ENCODE results near the gene LIN28A.

The LIN28A gene

DNA sequence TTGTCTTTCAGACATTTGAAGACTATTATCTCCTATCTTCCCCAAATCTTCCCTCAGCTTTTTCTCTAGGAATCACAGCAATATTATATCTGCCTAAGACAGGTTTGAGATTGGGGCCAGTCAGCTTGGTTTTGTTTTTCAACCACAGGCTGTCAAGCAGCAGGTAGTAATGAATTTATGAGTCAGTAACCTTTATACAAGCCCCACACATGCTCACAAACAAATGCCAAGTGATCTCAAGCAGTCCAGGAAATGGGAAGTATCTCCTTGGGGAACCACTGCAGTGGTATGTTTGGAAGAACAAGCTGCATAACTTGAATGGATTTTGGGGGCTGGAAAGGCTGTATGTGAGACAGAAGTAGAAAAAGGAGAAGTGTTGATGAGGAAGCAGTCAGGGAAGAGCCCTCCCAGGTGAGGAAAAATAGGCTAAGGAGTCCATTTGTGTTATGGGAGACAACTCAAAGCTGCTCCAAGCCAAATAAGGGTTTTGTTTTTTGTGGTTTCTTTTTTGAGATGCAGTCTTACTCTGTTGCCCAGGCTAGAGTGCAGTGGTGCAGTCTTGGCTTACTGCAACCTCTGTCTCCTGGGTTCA is 23.6 kb downstream of the LIN28A start:
- TF ChIP-seq, protein P1, sequence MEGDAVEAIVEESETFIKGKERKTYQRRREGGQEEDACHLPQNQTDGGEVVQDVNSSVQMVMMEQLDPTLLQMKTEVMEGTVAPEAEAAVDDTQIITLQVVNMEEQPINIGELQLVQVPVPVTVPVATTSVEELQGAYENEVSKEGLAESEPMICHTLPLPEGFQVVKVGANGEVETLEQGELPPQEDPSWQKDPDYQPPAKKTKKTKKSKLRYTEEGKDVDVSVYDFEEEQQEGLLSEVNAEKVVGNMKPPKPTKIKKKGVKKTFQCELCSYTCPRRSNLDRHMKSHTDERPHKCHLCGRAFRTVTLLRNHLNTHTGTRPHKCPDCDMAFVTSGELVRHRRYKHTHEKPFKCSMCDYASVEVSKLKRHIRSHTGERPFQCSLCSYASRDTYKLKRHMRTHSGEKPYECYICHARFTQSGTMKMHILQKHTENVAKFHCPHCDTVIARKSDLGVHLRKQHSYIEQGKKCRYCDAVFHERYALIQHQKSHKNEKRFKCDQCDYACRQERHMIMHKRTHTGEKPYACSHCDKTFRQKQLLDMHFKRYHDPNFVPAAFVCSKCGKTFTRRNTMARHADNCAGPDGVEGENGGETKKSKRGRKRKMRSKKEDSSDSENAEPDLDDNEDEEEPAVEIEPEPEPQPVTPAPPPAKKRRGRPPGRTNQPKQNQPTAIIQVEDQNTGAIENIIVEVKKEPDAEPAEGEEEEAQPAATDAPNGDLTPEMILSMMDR (IDR thresholded peaks at IDR 0.05; ENCODE audit: insufficient read depth, missing control alignments), result no peak
- DNase-seq (ENCODE audit: insufficient read length, low spot score) (no peak), FAIRE-seq (no peak)

DNA sequence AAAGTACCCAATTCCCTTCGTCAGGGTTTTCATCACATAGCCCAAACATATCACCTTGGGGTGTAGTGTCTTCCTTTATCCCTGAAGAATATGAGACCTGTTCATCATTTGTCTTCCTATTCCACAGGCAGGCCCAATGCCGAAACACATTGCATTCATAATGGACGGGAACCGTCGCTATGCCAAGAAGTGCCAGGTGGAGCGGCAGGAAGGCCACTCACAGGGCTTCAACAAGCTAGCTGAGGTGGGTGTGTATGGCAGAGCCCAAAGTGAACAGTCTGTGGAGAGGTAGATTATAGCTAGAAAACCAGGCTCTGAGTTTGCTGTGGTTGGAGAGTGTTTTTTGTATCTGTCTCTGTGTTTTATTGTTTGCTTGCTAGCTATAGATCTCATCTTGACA is 27.4 kb downstream of the LIN28A start:
- no peak for DNase-seq (ENCODE audit: insufficient read length, low spot score)
- TF ChIP-seq, protein P1 (IDR thresholded peaks at IDR 0.05; ENCODE audit: insufficient read depth, missing control alignments), result no peak
- no peak for FAIRE-seq

DNA sequence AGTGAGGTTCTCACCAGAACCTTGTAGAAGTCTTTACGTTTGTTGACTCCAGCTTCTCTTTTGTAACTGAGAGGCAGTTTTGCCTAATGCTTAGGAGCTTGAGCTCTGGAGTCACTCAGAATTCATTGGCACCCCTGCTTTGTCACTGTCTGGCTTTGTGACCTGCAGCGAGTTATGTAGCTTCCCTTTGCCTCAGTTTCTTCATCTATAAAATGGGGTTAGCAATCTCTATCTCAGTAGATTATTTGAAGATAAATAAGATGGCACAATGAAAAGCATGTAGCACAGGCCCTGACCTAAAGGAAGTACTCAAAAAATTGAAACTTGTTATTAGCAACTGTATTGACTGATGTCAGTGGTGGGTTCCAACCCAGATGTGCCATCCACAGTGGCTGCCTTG is 29.6 kb downstream of the LIN28A start:
- DNase-seq (ENCODE audit: insufficient read length, low spot score), result no peak
- TF ChIP-seq, protein P1 (IDR thresholded peaks at IDR 0.05; ENCODE audit: insufficient read depth, missing control alignments), result no peak
- no peak for FAIRE-seq

DNA sequence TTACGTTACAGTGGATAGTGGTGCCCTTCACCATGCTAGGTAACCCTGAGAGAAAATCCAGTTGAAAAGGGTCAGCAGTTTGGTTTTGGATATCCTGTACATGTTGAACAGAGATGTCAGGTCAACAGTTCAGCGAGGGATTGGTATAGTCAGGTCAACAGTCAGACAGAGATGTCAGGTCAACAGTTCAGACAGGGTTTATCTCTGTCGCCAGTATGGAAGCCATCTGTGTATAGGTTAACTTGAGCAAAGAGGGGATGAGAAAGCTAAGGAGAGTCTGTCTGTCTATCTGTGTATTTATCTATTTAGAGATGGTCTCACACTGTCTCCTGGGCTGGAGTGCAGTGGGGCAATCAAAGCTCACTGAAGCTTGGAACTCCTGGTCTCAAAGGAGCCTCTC is 39.3 kb downstream of the LIN28A start:
- no peak for FAIRE-seq
- DNase-seq (ENCODE audit: insufficient read length, low spot score), result no peak
- TF ChIP-seq, protein P1 (IDR thresholded peaks at IDR 0.05; ENCODE audit: insufficient read depth, missing control alignments), result no peak

DNA sequence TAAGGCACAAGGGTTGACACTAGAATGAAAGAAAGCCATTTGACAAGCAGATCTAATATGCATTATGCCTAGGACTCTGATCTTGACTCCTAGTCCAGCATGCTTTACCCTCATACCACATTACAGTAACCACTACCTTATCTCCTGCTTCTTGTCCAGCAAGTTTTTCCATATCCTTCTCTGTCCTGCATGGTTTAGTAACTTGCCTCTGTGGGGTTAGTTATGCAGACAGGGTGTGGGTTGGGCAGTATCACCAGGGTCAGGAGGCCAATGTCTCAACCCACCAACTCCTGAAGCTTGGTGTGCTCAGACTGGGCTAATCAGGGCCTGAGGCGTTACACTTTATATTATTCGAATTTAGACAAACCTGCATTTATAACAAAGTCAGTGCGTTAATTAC is 40.3 kb downstream of the LIN28A start:
- DNase-seq (ENCODE audit: insufficient read length, low spot score) (no peak), FAIRE-seq (no peak)
- TF ChIP-seq, protein P1 (IDR thresholded peaks at IDR 0.05; ENCODE audit: insufficient read depth, missing control alignments), result no peak

DNA sequence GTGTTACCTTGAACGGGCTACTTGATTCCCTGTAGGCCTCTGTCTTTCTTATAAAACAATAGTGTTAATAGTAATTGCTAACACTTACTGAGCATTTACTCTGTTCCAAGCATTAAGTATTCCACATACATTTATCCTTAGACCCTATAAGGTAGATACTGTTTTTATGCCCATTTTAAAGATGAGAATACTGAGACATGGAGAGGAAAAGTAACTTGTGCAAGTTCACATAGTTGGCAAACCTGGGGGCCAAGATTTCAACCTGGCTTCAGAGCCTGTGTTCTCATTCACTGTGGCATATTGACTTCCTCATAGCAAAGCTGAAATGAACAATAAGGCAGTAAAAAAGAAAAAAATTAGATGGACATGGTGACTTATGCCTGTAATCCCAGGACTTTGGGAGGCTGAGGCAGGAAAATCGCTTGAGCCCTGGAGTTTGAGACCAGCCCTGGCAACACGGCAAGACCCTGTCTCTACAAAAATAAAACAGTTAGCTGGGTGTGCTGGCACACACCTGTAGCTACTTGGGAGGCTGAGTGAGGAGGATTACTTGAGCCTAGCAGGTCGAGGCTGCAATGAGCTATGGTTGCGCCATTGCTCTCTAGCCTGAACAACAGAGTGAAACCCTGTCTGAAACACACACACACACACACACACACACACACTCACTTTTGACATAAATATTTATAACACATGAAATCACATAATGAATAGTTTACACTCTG is 42.0 kb downstream of the LIN28A start:
- TF ChIP-seq, protein P1 (IDR thresholded peaks at IDR 0.05; ENCODE audit: insufficient read depth, missing control alignments), result no peak
- DNase-seq (ENCODE audit: insufficient read length, low spot score) (no peak), FAIRE-seq (no peak)

DNA sequence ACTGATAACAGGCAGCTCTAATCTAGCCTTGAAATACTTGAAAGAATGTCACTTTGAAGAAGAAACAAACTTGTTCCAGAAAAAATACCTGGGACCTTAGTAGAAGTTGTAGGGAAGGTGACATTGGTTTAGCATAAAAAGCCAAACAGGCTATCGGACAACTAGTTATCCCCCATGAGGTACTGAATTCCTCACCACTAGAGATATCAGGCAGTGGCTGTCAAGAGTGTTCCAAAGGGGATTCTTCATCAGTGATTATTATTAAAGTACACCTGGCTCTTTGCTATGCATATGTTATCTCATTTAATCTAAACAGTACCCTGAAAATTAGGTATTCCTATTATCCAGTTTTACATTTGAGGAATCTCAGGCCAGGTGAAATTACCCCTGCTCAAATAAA is 48.5 kb downstream of the LIN28A start:
- no peak for FAIRE-seq
- no peak for DNase-seq (ENCODE audit: insufficient read length, low spot score)
- TF ChIP-seq, protein P1 (IDR thresholded peaks at IDR 0.05; ENCODE audit: insufficient read depth, missing control alignments), result no peak
